GM19438 (cell line): Measurements from ENCODE around the gene CCSER2.
"Not testable (repeated sequence)": the region's sequence is repeated elsewhere in the genome, so short reads cannot be mapped to it uniquely, and the experiment has no call there.

Experiments used
- ATAC-seq: cut with Tn5 transposase; IDR thresholded peaks from one replicate; pipeline ENCODE4 v1.9.1; 2021; ENCODE audit warnings: low read depth; ENCODE audit not compliant: unreplicated experiment

The CCSER2 gene, protein sequence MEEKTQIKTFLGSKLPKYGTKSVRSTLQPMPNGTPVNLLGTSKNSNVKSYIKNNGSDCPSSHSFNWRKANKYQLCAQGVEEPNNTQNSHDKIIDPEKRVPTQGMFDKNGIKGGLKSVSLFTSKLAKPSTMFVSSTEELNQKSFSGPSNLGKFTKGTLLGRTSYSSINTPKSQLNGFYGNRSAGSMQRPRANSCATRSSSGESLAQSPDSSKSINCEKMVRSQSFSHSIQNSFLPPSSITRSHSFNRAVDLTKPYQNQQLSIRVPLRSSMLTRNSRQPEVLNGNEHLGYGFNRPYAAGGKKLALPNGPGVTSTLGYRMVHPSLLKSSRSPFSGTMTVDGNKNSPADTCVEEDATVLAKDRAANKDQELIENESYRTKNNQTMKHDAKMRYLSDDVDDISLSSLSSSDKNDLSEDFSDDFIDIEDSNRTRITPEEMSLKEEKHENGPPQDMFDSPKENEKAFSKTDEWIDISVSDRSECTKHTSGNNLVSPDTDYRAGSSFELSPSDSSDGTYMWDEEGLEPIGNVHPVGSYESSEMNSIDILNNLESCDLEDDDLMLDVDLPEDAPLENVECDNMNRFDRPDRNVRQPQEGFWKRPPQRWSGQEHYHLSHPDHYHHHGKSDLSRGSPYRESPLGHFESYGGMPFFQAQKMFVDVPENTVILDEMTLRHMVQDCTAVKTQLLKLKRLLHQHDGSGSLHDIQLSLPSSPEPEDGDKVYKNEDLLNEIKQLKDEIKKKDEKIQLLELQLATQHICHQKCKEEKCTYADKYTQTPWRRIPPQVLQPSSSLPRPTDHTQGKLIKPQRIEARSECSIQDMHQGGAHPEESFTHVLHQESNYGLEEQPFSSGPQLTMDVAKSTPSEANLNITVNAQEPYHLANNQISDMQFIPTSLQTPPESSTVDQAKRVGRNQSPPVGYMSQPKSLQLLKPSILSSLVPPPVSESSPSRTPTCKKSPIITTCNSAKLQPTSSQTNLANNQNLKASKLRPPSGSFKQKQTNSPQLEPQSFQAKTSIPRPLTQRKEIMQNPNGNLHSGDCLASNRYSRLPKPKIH

DNA sequence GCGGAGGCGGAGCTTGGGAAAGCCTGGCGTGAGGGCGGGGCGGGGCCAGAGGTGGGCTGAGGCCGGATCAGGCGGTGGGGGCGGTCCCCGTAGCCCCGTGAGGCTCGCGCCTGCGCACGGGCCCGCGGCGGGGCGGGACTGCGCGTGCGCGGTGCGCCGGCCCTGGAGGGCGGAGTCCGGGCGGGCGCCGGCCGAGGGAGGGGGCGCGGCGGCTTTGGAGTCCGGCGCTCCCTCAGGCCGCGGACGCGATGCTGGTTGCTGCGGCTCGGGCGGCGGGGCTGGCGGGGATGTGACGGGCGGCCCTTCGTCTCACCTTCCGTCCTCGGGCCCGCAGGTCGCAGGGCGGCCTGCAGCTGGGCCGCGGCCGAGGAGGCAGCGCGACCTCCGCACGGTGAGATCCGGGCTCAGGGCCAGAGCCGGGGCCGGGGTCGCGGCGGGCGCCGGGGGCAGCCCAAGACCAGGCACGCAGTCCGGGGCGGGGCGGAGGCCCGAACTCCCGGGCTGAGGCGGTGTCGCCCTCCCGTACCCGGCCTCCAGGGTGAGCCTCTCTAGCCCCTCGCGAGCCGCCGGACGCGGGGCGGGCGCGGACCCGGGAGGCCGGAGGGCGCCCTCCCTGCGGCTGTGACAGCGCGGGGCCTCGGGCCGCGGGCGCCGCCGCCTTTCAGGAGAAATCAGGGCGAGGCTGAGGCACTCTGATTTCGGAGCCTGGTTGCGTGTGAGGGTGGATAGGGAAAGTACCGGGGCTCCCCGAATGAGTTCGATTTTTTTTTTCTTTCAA, at the start of gene CCSER2:
CCSER2 (plus strand) TSS at position 172 of the 778 bp plus-strand sequence. CDS start 42,464 bp downstream, outside the sequence.
- ATAC-seq: peak; percentile 58

DNA sequence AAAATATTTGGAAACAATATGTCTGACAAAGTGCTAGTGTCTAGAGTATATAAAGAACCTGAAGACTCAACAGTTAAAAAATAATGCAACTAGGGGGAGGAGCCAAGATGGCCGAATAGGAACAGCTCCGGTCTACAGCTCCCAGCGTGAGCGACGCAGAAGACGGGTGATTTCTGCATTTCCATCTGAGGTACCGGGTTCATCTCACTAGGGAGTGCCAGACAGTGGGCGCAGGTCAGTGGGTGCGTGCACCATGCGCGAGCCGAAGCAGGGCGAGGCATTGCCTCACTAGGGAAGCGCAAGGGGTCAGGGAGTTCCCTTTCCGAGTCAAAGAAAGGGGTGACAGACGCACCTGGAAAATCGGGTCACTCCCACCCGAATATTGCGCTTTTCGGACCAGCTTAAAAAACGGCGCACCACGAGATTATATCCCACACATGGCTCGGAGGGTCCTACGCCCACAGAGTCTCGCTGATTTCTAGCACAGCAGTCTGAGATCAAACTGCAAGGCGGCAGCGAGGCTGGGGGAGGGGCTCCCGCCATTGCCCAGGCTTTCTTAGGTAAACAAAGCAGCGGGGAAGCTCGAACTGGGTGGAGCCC, 48.4 kb upstream of the CCSER2 start:
- not testable (repeated sequence) for ATAC-seq

DNA sequence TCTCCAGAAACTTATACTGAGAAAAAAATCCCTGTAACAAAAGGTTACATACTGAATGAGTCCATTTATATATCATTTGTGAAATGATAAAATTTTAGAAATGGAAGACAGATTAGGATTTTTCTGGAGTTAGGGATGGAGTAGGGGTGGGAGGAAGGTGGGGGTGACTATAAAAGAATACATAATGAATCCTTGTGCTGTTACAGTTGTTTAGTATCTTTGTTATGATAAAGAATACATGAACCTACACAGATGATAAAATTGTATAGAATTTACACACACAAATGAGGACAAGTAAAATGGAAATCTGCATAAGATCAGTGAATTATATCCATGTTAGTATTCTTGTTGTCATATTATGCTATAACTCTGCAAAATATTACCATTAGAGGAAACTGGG, 41.7 kb upstream of the CCSER2 start:
- ATAC-seq: no peak

DNA sequence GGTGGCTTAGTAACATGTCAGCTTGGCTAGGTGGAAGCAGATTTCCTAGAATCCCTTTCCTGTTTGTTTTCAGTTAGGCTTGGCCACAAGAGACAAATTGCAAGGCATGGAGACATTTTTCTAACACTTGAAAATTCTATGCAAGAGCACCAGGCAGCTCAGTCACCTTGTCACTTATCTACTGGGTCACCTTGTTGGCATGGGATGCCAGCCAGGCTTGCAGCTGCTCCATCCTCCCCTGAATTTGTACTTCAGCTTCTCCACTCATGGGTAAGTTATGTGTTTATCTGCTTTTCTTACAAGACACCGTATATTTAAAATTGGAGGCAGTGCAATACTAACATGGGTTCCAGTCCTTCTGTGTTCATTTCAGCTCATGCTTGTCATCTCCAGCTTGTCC, 40.2 kb upstream of the CCSER2 start:
- no peak for ATAC-seq

DNA sequence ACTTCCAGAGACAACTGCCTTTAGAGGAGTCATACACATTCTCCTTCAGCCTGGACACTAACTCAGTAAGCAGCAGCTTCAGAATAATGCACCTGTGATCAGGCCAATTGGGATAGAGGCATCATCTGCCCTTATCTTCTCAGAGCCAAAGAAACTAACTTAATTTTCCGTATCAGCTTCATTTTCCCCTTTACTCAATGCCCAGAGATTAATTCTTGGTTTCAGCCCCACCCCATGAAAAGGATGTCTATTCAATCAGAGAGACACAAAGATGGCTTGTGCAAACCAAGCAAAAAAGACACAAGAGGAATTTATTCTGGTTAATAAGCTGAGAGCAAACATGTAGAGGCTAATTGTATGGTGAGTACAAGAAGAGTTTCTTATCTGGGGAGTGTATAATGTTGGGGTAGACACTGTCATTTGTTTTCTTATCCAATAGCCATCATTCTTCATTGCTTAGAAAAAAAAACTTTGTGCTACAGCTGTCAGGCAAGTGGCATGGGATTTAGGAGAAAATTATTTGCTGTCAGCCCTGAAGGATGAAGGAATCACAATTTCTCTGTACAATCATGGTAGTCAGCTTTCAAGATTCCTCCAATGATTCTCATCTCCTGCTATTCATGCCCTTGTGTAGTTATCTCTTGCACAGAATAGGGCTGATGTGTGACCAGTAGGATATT, 38.7 kb upstream of the CCSER2 start:
- ATAC-seq: no peak

DNA sequence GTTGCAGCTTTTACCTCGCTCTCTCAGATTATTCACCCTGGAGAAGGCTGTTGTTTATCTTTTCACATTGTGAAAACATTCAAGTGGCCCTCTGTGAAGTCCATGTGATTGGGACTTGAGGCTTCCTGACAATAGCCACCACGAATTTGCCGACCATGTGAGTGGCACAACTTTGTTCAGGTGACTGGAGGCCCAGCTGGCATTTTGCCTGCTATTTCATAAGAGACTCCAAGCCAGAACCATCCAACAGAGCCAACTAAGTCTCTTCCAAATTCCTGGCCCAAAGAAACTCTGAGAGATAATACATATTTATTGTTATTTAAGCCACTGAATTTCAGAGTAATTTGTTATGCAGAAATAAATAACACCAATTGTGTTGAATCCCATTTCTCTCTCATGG, 38.2 kb upstream of the CCSER2 start:
- no peak for ATAC-seq

DNA sequence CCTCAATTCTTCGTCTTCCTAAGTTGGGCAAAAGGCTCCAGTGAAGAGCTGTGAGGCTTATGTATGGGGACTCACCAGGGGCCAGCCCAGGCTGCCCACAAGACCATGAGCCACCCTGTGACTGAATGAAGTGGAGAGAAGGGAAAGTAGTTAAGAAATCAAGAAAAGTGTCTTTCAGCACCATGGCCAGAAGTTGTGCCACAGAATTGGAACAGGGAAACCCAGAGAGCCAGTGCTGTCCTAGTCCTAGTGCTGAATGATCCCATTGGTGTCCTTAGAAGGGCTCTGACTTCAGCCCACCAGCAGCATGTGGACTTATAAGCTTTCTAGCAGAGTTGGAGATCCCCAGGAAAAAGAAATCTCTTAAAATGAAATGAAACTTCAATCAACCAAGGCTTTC, 37.0 kb upstream of the CCSER2 start:
- ATAC-seq: no peak

DNA sequence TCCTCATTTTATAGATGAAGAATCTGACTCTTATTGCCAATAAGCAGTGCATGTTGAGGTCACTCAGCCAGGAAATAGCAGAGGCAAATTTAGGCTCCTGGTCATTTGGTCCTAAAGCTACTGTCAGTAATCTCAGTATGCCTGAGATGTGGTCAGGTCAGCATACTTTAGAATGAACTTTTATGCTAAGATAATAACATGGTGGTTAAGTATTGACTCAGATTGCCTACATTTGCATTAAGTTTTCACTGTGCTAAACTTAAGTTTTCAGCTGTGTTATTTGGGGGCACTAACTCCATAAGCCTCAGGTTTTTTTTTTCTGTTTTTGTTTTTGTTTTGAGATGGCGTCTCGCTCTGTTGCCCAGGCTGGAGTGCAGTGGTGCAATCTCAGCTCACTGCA, 35.9 kb upstream of the CCSER2 start:
- peak; percentile 59 for ATAC-seq

DNA sequence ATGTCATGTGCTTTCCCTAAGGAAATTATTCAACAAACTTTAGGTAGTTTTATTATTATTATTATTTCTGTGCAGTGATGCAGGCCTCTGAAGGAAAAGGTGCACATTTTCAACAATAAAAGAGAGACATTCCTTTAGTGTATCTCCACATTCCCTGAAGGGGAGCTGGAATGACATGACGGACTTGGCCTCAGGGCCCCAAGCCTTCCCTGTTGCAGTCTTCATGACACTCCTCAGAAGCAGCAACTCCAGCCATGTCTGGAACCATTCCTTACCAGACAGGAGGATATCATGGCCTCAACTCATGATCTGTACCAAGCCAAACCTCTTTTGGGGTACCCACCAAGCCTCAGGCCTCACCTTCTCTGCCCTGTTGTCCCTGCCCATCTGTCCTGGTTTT, 35.2 kb upstream of the CCSER2 start:
- no peak for ATAC-seq

DNA sequence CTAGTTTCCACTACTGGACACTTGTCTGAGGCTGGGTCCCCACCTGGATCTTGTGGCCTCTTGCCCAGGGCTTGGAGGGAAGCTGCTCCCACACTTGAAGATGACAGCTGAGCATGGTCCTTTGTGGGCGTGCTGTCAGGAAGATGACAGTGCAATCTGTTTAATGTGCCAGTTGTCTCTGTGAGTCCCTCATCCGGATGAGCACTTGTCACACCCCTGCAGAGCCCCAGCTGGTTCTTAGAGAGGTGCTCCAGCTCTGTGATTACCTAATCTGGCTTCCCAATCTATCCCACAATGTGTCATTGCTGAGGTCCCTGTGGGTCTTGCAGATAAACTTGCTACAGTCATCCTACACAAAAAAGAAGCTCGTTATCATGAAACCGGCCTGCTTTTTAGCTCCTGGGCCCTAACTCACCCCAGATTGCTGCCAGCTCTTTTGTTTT, 34.8 kb upstream of the CCSER2 start:
- no peak for ATAC-seq

DNA sequence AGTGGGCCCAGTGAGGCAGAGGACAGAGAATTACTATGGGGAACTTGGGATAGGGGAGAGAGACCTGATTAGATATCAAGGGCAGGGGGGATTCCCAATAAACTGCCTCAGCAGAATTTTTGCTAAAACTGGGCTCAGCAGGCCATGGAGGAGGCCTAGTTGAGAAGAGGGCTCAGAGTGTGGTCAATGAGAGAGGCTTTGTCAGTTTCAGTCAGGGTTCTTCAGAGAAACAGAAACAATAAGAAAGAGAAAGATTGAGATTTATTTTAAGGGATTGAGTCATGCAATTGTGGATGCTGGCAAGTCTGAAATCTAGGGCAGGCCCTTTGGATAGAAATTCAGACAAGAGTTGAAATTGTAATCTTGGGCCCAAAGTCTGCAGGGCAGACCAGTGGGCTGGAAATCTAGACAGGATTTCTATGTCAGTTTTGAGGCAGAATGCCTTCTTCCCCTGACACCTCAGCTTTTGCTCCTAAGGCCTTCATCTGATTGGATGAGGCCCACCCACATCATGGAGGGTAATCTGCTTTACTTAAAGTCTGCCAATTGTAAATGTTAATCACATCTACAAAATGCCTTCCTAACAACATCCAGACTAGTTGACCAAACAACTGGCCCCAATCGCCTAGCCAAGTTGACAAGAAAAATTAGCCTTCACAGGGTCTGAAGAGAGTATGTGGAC, 33.5 kb upstream of the CCSER2 start:
- ATAC-seq: peak; percentile 66

DNA sequence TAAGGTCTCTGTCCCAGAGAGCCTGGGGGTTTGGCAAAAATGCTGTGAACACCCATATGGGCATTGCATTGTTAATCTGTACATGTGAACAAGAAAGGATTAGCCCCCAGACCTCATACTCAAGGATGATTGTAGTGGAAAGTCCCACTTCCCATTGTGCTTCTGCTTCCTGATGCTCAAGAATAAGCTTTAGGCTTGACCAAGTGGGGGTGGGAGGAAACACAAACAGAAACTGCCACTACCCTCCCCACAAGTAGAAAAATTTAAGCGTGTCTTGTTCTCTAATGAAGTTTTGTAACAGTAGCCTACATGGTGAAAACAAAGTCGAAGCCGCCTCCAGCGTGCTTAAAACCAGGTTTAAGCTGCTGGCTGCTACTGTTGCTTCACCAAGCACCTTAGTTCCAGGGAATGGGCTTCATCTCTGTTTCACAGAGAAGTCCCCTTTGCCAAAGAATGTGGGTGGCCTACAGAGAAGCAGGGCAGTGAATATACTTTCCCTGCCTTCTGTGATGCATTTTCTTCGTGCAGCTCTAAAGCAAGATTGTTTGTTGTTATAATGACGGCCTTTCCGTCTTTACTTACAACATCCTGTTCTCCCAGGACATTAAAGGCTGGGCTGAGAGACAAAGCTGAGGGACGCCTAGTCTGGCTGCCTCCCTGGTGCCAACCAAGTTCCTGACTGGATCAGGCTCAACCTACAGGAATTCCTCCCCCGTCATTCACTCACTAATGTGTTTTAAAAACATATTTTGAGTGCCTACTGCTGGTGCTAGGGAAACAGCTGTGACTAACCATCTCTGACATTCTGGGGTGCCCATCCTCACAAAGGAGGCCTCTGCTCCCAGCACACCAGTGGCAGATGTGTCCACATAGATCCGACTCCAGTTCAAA, 32.1 kb upstream of the CCSER2 start:
- ATAC-seq: no peak

DNA sequence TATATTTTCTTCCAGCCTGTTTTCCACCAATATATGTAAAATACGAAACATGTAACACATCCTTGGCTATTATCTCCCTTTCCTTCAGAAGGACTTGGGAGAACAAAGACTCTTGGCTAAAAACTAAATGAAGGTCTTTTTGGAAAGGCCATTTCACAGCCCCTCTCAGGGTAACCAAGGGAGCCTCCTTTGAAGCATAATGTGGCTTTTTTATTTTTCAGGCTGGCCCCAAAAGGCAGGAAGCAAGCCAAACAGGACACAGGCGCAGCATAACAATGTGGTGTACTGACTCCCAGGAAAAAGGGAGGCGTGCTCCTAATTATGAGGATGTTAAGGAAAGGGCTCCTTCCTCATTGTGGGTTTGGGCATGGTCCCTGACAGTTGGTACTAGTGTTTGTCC, 30.3 kb upstream of the CCSER2 start:
- no peak for ATAC-seq

DNA sequence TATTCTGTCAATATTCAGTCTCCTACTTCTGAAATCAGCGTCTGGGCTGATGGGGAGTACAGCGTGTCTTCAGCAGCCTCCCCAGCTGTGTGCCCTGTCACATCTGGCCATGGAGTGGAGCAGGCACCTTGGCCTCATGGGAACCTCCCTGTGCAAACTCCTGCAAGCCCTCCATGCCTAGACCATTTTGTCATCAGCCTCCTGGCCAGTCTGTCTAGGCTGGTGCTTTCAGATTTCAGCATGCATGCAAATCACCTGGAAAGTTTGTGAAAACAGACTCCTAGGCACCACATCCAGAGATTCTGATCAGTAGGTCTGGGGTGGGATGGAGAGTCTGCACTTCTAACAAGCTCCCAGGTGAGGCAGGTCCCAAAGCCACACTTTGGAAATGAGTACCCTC, 26.2 kb upstream of the CCSER2 start:
- ATAC-seq: no peak

DNA sequence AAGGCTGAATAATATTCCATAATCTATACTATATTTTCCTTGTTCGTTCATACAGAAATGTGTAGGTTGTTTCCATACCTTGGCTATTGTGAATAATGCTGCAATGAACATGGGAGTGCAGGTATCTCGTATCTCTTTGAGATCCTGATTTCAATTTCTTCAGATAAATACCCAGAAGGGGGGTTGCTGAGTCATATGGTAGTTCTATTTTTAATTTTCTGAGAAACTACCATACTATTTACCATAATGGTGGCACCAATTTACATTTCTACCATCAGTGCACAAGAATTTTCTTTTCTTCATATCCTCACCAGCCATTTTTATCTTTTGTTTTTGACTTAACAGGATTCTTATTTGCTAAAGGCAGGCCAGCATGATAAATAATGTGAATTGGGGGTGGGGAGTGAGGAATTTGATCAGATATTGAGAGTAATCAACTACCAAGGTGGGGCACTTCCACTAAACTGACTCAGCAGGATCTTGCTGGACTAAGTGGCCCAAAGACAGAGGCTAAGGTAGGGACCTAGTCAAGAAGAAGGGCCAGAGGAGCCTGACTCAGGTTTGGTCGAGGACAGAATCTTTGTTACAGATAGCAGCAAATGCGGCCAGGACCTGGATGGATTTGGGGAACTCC, 21.5 kb upstream of the CCSER2 start:
- ATAC-seq: no peak

DNA sequence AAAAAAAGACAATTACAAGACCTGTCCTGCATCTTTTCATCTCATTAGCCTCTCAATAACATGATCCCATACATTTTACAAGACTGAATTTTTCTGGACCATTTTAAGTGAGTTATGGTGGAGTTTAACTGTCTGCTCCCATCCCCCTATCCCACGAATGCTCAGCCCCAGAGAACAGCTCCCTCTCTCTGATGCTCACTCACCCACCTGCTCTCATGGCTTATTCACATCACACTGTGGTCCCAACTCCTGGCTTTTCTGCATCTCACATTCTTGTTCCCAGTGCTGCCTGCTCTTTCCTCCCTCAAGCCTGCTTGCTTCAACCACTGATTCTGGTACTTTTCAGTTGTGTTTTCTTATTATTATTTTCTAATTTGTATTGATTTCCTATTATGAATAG, 20.4 kb upstream of the CCSER2 start:
- no peak for ATAC-seq

DNA sequence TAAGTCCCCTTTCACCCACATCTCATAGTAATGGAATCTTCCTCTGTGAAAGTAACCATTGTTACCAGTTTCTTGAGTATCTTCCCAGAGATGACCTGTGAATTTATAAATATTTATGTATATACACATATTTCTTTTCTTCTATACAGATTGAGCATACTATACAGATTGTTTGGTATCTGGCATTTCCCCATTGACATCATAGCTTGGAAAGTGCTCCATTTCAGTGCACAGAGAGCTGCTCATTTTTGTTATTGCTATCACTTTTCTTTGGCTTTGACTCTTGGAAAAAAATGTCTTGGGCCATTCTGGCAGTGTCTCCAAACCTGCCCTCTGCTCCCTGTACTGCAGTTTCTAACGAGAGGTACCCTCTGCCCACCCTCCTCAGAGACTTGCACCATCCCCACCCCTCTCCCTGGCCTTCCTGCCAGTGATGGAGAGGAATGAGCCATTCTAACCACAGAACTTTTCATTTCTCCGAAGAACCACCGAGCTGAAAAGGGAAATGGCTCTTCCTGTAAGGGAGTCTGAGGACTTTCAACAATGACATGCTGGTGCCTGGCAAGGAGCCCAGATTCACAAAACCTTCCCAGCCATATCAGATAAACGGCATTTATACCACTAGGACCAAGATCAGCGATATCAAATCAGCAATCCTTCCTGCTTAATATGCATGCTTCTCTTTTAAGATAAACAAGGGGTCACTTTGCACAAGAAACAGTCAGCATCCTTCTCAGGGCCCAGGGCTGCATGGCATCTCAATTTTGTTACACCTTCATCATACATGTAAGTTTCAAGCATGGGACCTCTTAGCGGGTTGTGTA, 19.7 kb upstream of the CCSER2 start:
- ATAC-seq: peak; percentile 66
